Large intestine (tissue), 3 donors: ENCODE measurements around the gene TMEM116. TPM values are rescaled to one million over a fixed set of nuclear protein-coding genes. Genes with fewer than 3 reads are reported as not detected.
A peak's percentile ranks its signal among the peaks of the same experiment; 100 is the strongest.

Experiments
- DNase-seq, 2 donors: peaks; one replicate each; pipeline versions ENCODE4 v3.0.0 to v3.0.0-alpha.2; 2013
- H3K27ac ChIP-seq: one replicate; pipeline ENCODE4 v1.5.1; 2013; ENCODE audit warnings: low read length
- H3K27me3 ChIP-seq: 2 replicates; pipeline ENCODE4 v1.6.1; 2013; ENCODE audit warnings: low read length; ENCODE audit not compliant: control insufficient read depth, insufficient read depth
- H3K36me3 ChIP-seq: 2 replicates; pipeline ENCODE4 v1.6.1; 2013; ENCODE audit warnings: low read length; ENCODE audit not compliant: control insufficient read depth, insufficient read depth
- H3K4me1 ChIP-seq: one replicate; pipeline ENCODE4 v1.6.1; 2013; ENCODE audit warnings: low read length; ENCODE audit not compliant: control insufficient read depth, insufficient read depth
- H3K4me3 ChIP-seq: one replicate; pipeline ENCODE4 v1.5.1; 2013; ENCODE audit warnings: low read length
- H3K9me3 ChIP-seq: one replicate; pipeline ENCODE4 v1.6.1; 2013; ENCODE audit warnings: mild to moderate bottlenecking, low read depth, low read length, moderate library complexity; ENCODE audit not compliant: control insufficient read depth
- WGBS: methylation state at CpG from one replicate; pipeline ENCODE4 v1.1.5; 2013; ENCODE audit warnings: low lambda C conversion rate; ENCODE audit not compliant: insufficient coverage; 5-methylcytosine and 5-hydroxymethylcytosine counted together
- polyA plus RNA-seq: library from polyadenylated mRNA; unstranded; fragments of 120-200 nt; gene quantifications from one replicate; pipeline ENCODE4 v1.2.1, GENCODE V29; 2013

TMEM116 gene
- polyA plus RNA-seq, 1 donor = 16.8 TPM

- peak; percentile 54 to 83 for DNase-seq
- Histone ChIP-seq H3K27me3 (no peaks in the 10 kb centered on the region), H3K4me1 (peaks cover 19% of the 10 kb centered on the region), H3K27ac (peak overlapping the region; percentile 50), H3K36me3 (peaks cover 9% of the 10 kb centered on the region), H3K4me3 (no peak overlapping the region), H3K9me3 (peaks cover 24% of the 10 kb centered on the region)
These were observed 108.5 kb downstream of the TMEM116 start for GRCh38 chr12:111904446-111904975.

- no peak overlapping the region for H3K27ac ChIP-seq
- H3K27me3 ChIP-seq = no peaks in the 10 kb centered on the region
- peaks cover 16% of the 10 kb centered on the region for H3K36me3 ChIP-seq
- no peak overlapping the region for H3K4me3 ChIP-seq
- peaks cover 19% of the 10 kb centered on the region for H3K4me1 ChIP-seq
- 100% methylated on average over 1 of the region's 4 CpGs for whole genome bisulfite sequencing
- peaks cover 2% of the 10 kb centered on the region for H3K9me3 ChIP-seq
- no peak for DNase-seq
These were observed 111.8 kb downstream of the TMEM116 start for GRCh38 chr12:111901182-111901581.

- peaks cover 55% of the 10 kb centered on the region for H3K36me3 ChIP-seq
- no CpG with 5 or more reads among the region's 5 CpGs for WGBS
- no peaks in the 10 kb centered on the region for H3K9me3 ChIP-seq
- no peaks in the 10 kb centered on the region for H3K4me1 ChIP-seq
- DNase-seq = no peak
- no peak overlapping the region for H3K4me3 ChIP-seq
- no peak overlapping the region for H3K27ac ChIP-seq
- H3K27me3 ChIP-seq = no peaks in the 10 kb centered on the region
These were observed 118.4 kb downstream of the TMEM116 start for GRCh38 chr12:111894556-111894955.

- H3K27ac ChIP-seq = no peak overlapping the region
- H3K4me3 ChIP-seq = no peak overlapping the region
- no peaks in the 10 kb centered on the region for H3K4me1 ChIP-seq
- no peaks in the 10 kb centered on the region for H3K27me3 ChIP-seq
- peaks cover 62% of the 10 kb centered on the region for H3K36me3 ChIP-seq
- no peaks in the 10 kb centered on the region for H3K9me3 ChIP-seq
- DNase-seq = no peak
- WGBS = no CpG with 5 or more reads among the region's 2 CpGs
These were observed 119.7 kb downstream of the TMEM116 start for GRCh38 chr12:111893287-111893686.

- H3K36me3 ChIP-seq = peaks cover 82% of the 10 kb centered on the region
- H3K27me3 ChIP-seq = no peaks in the 10 kb centered on the region
- DNase-seq = no peak
- H3K27ac ChIP-seq = no peak overlapping the region
- no peaks in the 10 kb centered on the region for H3K9me3 ChIP-seq
- H3K4me1 ChIP-seq = no peaks in the 10 kb centered on the region
- WGBS = 100% methylated on average over 1 of the region's 11 CpGs
- no peak overlapping the region for H3K4me3 ChIP-seq
These were observed 124.8 kb downstream of the TMEM116 start for GRCh38 chr12:111887926-111888745.

- 100% methylated on average over 4 of the region's 7 CpGs for WGBS
- no peak overlapping the region for H3K4me3 ChIP-seq
These were observed 126.1 kb downstream of the TMEM116 start for GRCh38 chr12:111886662-111887545.

GRCh38 chr12:111881716-111882115 is 131.2 kb downstream of the TMEM116 start:
- no peak for DNase-seq
- Histone ChIP-seq H3K27me3 (no peaks in the 10 kb centered on the region), H3K9me3 (no peaks in the 10 kb centered on the region), H3K4me3 (no peak overlapping the region), H3K27ac (no peak overlapping the region), H3K4me1 (no peaks in the 10 kb centered on the region), H3K36me3 (peaks cover 80% of the 10 kb centered on the region)
- no CpG with 5 or more reads among the region's 1 CpG for WGBS

More at GRCh38 chr12:111886662-111887545, 126.1 kb downstream of the TMEM116 start:
- no peak overlapping the region for H3K27ac ChIP-seq
- H3K27me3 ChIP-seq = no peaks in the 10 kb centered on the region
- no peaks in the 10 kb centered on the region for H3K4me1 ChIP-seq
- H3K36me3 ChIP-seq = peaks cover 81% of the 10 kb centered on the region
- no peaks in the 10 kb centered on the region for H3K9me3 ChIP-seq
- DNase-seq = no peak

Other genes starting within 250 kb of the TMEM116 start
- gene ALDH2, start 246.2 kb downstream of the TMEM116 start, polyA plus RNA-seq = 100 TPM
- 56.7 TPM for gene MAPKAPK5, start 170.9 kb downstream of the TMEM116 start, polyA plus RNA-seq
- gene ERP29, start 261 bp upstream of the TMEM116 start, polyA plus RNA-seq = 150 TPM
- 19.4 TPM for gene NAA25, start 95.6 kb upstream of the TMEM116 start, polyA plus RNA-seq
- 32.8 TPM for gene TRAFD1, start 112.4 kb upstream of the TMEM116 start, polyA plus RNA-seq